HG03196 (cell line): ENCODE data around the gene PKD2.

Source experiments
- ATAC-seq: cut with Tn5 transposase; IDR thresholded peaks from one replicate; pipeline ENCODE4 v1.9.1; 2021; ENCODE audit not compliant: unreplicated experiment

Gene PKD2

DNA sequence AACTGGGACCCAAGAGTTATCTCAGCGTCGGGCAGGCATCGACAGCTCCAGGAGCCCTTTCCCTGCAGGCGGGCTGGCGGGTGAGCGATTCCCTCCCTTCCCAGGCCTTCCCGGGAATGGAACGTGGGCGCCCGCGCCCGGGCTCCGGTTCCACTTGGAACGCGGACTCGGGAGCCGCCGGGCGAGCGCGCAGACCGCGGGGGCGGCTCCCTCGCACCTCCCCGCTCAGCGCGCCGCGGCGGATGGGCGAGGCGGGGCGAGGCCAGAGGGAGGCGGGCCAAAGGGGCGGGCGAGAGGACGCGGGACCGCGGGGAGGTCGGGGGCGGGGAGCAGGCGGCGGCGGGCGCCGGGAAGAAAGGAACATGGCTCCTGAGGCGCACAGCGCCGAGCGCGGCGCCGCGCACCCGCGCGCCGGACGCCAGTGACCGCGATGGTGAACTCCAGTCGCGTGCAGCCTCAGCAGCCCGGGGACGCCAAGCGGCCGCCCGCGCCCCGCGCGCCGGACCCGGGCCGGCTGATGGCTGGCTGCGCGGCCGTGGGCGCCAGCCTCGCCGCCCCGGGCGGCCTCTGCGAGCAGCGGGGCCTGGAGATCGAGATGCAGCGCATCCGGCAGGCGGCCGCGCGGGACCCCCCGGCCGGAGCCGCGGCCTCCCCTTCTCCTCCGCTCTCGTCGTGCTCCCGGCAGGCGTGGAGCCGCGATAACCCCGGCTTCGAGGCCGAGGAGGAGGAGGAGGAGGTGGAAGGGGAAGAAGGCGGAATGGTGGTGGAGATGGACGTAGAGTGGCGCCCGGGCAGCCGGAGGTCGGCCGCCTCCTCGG lies at the start of gene PKD2:
TSS of gene PKD2 (plus strand) at position 332 of the 818 bp plus-strand sequence. CDS start at position 431, 99 bp downstream.
- peak; percentile 86 for ATAC-seq

DNA sequence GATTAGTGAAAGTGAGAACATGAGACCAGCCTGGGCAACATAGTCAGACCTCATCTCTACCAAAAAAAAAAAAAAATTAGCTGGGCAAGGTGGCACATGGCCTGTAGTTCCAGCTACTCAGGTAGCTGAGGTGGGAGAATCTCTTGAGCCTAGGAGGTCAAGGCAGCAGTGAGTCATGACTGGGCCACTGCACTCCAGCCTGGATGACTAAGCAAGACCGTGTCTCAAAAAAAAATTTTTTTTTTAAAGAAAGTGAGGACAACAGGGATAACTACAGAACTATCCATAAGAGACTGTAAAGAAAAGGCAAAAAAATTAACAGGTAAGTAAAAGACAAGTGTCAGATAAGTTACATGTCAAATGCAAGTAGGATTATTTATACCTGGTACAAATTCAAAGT lies 45.4 kb upstream of the PKD2 start:
- ATAC-seq: no peak

DNA sequence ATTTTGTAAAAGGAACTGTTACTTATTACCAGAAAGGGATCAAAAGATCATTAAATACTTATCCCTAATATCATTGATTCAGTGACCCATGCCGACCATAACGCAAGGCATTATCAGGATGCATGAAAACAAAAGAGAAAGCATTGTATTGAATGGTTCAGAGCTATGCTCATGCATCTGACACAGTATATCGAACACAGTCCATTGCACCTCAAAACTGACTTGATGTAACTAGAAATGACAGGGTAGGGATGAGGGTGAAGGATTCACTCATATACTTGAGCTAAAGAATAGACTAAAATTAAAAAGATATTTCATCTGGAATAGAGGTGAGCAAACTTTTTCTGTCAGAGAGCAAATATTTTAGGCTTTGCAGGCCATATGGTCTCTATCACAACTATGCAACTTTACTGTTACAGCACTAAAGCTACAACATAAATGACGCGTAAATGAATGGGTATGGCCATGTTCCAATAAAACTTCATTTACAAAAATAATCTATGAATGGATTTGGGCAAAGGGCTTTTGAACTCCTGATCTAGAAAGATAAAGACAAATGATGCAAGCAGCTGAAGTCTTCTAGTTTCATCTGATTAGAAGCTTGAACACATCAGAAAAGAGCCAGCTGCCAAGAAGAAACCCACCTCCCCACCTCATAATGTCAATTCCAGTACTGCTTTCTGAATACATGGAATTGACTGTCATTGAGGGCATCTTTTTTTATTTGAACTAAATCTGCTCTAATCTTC lies 44.9 kb upstream of the PKD2 start:
- ATAC-seq: no peak

DNA sequence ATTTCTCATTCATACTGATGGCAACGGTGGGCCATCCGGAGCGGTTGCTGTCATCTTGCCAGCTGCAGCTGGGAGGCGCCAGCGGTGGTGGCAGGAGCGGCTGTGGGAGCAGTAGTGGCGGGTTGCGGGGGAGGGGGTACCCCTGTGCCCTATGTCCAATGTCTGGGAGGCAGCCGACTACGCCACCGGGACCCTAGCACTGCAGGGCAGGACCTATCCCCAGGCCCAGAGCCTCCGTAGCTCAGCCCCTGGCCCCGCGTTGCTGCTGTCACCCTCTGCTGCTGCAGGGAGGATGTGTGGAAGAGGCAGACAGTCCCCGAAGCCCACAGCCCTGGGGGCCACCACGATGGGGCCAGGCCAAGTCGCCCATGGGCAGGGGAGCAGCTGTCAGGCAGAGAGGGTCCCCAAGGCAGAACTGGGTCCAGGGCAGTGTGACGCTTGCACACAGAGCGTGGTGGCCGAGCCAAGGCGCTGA lies 41.9 kb upstream of the PKD2 start:
- no peak for ATAC-seq

DNA sequence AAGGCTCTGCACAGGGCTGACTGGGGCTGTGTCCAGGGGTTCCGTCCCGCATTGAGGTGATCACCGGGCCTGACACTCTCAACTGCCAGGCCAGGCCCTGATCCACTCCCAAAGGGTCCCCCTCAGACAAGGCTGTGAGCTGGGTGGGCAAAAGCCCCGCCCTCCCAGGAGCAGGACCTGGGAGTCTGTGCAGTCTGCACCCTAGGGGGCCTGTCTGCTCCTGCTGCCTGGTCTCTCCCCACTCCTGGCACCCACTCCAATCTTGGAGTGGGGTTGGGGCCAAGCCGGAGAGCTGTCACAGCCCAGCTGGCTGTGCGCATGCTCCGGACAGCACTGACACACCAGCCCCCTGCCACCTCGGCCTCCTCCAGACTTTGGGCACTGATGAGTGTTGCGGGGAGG lies 41.3 kb upstream of the PKD2 start:
- no peak for ATAC-seq

DNA sequence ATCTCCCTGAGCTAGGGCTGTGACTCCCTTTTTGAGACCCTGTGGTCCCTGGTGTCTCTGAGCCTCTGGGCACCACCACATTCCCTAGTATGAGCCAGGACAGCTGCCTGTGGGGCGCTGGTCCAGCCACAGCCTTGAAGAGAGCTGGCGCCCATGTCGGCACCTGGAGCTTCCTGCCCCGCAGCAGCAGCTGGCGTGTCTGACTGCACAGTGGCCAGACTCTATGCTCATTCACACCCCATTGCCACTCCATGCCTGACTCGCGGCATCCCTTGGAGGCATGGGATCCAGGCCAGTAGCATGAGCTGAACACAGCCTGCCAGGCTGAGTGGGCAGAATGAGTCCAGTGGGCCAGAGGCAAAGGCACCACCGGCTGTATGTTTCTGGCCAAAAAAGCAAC lies 40.2 kb upstream of the PKD2 start:
- ATAC-seq: no peak

DNA sequence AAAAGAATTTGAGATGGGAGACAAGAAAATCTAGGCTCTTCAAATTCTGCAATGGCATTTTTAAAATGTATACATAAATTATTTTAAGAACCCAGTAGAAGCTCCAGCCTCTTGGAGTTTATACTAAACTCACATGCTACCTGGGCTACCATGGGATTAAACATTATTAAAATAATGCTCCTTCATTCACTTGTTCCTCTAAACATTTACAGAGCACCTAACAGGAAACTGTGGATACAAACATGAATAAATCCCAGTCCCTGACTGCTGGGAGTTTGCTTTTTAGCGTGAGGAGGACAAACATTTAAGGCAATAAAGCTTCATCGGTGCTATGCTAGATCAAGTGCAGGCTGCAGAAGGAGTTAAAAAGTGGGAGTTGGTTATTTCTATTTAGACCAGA lies 37.3 kb upstream of the PKD2 start:
- ATAC-seq: no peak

DNA sequence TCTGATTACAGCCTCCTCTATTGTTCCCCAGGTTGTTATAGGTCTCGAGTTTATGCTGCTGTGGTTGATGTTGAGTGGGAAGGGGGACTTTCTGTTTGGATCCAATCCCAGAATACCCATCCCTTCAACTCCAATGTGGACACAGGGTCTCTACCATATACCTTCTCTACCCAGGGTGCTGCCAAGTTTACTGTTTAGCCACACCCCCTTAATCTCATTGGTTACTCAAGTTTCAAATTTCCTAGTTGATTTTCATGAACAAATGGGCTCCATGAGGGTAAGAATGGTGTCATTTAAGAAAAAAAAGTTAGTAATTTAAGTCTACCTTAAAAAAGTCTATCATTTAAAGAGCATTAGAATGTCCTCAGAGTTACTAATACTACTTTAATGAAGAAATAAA lies 35.6 kb upstream of the PKD2 start:
- ATAC-seq: no peak

DNA sequence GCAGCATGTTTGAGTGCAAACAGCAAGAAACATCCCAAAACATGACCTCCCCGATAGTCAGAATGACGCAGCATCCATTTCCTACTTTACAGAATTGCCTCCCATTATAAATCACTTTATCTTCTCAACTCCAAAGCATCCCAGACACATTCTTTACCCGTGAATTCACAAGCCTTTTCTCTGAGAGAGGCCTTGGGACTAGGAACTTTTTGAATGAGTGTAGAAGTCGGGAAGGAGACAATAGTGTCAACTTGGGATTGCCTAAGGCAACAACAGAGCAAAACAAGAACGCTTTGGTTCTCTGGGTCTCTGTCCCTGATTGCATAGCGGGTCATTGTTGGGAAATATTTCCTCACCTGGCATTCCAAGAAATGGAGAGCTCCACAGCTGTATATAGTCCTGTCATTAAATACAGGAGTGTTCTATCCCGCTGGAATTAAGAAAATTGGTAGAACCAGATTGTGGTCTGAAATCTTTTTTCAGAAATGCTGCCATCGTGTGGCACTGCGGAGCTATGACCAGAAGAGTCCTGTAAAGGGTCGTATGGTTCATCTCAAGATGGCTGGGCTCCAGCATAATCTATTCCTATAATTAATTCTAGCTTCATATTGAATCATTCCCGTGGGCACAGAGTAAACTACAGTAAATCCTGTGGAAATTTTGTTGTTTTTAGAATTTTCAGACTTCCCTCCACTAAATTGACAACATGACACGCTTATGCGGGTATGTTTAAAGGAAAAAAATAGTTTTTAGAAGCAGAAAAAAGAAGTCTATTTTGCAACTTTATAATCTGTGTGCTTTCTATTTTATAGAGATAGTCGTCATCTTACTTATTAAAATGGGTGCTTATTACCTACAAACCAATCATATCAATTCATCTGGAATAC lies 33.9 kb upstream of the PKD2 start:
- ATAC-seq: peak; percentile 56

DNA sequence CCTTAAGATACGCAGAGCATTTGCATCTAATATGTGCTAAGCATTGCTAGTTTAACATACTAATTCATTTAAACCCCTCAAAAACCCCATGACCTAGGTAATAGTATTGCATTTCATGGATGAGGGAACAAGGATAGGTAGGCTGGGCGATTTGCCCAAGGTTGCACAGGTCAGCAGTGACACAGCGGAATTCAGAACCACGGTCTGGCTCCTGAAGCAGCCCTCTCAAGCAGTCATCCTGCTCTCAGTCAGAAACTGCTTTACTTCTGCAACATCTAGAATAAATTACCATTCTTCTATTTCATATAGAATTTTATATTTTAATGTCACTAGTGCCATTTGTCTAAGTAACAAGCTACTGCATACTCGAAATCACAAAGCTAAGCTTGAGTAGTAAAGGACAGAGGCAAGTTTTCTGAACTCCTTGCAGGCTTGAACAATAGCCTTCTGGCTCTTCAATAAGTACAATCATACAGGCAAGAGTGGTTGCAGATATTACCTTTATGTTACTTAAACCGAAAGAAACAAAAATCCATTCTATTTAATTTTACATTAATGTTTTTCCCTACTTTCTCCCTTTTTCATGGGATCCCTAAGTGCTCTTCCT lies 32.5 kb upstream of the PKD2 start:
- ATAC-seq: no peak

DNA sequence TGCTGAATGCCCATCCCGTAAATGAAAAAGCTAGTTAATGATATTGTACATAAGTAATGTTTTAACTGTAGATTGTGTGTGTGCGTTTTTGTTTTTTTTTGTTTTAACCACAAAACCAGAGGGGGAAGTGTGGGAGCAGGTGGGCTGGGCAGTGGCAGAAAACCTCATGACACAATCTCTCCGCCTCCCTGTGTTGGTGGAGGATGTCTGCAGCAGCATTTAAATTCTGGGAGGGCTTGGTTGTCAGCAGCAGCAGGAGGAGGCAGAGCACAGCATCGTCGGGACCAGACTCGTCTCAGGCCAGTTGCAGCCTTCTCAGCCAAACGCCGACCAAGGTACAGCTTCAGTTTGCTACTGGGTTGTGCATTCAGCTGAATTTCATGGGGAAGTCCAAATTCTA lies 32.0 kb upstream of the PKD2 start, which contains the start of gene SPP1:
TSS of gene SPP1 (plus strand) at position 249 of the 400 bp plus-strand sequence. CDS start 1,182 bp downstream, outside the sequence.
- ATAC-seq: peak; percentile 83

DNA sequence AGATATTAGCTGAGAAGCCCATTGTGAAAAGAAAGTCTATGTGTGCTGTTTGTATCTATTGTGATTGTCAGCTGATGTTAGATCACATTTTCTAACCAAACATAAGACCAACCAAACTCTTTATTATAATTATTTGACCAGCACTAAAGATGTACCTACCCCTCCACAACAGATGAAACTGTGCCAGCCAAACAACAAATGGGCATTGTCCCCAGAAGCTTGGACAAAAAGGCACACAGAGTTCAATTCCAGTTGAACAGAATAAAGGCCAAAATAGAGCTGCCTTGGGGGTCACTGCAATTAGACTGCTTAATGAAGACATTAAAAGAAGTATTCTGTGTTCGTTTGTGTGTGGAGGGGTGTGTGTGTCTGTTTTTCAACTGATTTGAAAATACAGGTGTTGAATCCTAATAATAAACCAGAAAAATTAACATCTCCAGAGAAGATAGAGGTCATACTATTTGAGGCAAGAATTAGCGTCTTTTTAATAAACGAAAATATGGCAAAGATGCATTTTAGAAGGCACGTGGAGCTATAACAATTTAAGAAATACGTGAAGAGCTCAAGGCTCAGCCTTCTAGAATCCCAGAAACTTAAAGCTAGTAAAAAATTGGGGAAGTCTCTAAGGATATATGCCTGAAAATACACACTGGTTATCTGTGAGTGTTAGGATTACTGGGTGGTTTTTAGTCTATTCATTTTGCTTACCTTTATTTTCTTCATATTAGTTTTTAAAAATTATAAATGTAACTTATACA lies 29.7 kb upstream of the PKD2 start:
- ATAC-seq: no peak

DNA sequence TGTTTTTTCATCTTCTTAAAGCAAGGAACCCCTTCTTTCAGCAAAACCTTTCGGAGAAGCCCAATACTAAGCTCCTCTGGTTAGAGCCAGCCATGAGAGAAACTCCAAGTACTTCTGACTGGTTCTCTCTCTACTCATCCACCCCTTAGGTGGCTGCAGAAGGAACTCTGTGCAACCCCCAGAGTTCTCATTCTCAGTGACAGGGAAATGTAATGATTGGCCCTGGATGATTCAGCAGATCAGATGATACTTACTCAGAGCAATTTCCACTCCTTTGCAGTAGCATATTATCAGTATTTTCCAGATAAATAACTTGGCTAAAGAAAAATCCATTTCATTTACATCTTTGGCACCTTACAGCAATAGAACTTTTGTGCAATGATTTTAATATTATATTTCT lies 28.8 kb upstream of the PKD2 start:
- no peak for ATAC-seq

DNA sequence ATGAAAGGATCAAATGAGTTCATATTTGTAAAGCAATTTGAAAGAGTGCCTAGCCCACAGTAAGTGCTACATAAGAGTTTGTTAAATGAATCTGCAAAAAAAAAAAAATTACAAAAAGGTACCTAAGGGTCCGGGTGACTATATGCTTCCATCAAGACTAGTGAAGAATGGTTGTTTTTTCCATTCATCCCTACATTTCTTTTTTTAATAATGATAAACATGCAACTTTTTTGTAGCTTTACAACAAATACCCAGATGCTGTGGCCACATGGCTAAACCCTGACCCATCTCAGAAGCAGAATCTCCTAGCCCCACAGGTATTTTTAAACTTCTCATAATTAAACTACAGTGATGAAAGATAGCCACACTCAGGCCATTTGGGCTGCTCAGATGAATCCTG lies 27.6 kb upstream of the PKD2 start:
- no peak for ATAC-seq

DNA sequence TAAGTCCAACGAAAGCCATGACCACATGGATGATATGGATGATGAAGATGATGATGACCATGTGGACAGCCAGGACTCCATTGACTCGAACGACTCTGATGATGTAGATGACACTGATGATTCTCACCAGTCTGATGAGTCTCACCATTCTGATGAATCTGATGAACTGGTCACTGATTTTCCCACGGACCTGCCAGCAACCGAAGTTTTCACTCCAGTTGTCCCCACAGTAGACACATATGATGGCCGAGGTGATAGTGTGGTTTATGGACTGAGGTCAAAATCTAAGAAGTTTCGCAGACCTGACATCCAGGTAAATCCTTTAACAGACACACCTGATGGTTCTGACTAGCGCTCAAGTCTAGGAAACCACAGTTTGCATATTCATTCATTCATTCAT lies 25.9 kb upstream of the PKD2 start:
- no peak for ATAC-seq

DNA sequence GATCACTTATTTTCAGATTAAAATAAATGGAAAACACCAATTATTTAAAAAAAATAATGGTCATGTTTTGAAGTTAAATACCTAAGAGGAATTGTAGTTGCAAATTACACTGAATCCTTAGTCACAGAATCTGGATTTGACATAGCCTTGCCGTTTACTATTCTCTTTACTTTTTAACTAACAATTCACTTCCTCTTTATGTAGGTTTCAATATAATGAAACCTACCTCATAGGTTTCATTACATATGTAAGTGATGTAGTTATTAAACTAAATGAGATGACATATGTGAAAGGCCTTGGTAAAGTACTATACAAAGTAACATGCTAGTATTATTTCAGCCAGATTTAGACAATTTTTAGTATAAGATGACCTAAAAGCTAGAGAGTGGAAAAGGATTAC lies 25.4 kb upstream of the PKD2 start:
- ATAC-seq: no peak

DNA sequence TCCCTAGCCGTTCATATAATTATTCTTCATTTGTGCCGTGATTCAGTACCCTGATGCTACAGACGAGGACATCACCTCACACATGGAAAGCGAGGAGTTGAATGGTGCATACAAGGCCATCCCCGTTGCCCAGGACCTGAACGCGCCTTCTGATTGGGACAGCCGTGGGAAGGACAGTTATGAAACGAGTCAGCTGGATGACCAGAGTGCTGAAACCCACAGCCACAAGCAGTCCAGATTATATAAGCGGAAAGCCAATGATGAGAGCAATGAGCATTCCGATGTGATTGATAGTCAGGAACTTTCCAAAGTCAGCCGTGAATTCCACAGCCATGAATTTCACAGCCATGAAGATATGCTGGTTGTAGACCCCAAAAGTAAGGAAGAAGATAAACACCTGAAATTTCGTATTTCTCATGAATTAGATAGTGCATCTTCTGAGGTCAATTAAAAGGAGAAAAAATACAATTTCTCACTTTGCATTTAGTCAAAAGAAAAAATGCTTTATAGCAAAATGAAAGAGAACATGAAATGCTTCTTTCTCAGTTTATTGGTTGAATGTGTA lies 24.9 kb upstream of the PKD2 start:
- no peak for ATAC-seq

DNA sequence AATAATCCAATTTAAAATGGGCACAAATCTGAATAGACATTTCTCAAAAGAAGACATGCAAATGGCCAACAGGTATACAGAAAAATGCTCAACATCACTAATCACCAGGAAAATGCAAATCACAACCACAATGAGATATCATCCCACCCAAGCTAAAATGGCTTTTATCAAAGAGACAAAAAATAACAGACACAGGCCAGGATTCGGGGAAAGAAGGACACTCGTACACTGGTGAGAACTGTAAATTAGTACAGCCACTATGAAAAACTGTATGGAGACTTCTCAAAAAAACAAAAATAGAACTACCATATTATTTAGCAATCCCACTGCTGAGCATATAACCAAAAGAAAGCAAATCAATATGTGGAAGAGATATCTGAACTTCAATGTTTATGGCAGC lies 23.4 kb upstream of the PKD2 start:
- no peak for ATAC-seq

DNA sequence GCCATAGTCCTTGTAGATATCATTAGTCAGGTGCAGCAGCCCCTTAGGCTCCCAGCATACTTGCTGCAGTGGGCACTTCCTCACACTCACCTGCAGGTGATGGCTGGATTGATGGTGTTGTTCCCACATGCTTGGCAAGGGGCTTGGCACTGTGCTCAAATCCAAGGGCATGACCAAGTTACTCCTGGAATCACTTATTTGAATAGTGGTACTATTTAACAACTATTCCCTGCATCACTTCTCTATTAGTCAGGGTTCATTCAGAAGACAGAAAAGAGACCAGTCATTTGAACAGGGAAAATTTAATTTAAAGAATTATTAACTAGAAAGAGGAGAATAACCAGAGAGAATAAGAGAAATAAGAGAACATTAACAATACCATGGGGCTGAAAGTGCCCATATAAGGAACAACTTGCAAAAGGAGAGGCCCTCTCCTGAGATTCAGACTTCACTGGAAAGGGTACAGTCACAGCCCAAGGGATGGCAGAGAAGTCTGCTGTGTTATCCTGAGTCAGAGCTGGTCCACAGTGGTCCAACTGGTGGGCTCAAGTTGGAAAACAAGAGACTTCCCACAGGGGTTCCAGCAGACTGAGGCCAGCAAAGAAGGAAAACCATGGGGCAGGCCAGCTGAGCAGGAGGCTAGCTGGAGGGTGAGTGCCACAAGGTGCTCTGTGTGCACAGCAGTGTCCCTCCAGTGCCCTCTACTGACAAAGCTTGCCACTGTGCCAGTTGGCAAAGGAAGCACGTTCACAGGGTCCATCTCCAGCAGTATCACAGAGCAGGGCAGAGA lies 22.1 kb upstream of the PKD2 start:
- ATAC-seq: peak; percentile 82
